Kidney tubule cell (primary cell): Measurements from ENCODE around the gene FBXL20.
"Not testable (repeated sequence)": the region's sequence is repeated elsewhere in the genome, so short reads cannot be mapped to it uniquely, and the experiment has no call there.

Source experiments
- DNase-seq: peaks from one replicate; pipeline ENCODE4 v3.0.0-alpha.2; 2018; ENCODE audit warnings: low spot score

The FBXL20 gene

DNA sequence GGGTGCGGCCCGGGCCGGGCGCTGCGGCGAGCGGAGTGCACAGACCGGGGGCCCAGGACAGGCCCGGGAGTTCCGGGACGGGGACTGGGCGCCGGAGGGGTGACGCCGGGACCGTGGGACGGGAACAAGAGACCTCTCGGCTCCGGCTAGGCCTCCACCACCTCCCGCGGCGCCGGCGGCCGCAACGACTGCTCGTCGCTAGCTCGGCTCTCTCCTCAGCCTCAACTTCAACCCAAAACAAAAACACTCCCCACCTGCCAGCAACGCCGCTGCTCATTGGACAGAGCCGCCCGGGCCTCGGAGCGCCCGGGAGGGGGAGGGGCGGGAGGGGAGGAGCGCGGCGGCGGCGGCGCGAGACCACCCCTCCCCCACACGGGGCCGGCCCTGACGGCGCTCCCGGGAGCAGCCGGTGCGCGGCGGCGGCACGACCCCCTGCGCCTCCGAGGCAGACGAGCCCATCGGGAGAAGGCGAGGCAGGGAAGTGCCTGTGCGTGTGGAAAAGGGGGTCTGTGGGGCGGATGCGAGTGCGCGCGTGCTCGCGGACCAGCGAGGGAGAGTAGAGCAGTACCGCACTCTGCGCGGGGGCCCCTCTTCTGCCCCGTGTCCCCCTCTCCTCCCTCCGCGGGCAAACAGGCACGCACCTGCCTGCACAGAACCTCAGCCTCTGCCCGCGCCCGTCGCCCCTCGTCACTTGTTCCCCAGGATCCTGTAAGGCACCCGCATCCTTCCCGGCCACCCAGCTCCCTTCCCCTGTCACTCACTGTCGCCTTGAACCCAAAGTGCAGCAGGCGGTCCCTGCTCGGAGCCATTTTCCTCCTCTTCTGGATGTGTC is at the start of gene FBXL20:
FBXL20 (minus strand) TSS at position 215 of the 832 bp plus-strand sequence. CDS start 224 bp downstream, outside the sequence.
- peak; percentile 90 for DNase-seq

DNA sequence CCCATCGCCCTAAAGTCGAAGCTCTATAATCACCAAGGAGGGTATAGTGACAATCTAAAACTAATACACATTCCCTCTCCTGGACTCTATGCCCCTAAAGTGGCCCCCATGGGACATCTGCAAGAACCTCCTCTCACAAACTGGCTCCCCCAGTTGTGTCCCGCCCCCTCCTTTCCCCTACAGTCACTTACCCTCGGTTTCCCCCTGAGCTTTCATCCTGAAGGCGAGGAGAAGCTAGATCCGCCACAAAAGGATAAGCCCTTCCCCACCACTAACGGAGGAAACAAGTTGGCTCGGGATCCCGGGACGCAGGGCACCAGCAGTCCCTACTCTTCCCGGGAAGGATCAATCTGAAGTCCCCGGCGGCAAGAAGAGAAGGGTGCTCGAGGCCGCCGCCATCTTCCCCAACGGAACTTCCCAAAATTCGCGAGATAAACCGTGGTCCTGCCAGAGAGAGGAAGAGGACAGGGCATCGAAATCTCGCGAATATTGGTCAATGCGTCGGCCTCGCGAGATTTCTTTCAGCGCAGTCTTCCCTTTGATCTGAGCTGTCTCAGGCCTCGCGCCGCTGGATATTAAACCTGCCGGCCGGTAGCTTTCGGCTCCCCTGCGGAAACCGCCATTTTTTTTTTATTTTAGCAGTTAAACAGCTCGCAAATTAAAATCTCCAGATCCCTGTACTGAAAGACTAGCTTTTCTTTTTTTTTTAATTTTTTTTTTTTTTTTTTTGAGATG is 49.6 kb upstream of the FBXL20 start, which contains the start of gene MED1:
MED1 (minus strand) TSS at position 417 of the 735 bp plus-strand sequence; CDS start at position 216, 201 bp downstream.
- DNase-seq = peak; percentile 98

DNA sequence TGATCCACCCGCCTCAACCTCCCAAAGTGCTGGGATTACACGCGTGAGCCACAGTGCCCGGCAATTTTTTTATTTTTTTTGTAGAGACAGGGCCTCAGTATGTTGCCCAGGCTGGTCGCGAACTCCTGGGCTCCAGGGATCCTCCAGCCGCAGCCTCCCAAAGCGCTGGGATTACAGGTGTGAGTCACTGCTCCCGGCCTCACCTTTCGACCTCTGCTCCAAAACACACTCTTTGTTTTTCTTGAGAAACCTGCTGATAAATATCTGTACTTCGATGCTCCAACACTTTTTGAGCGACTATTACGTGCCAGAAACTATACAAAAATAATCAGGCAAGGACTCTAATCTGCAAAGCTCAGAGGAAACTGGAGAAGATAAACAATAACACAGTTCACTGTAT is 48.6 kb upstream of the FBXL20 start:
- no peak for DNase-seq

GRCh38 chr17:39447561-39447960 is 46.1 kb upstream of the FBXL20 start:
- no peak for DNase-seq

DNA sequence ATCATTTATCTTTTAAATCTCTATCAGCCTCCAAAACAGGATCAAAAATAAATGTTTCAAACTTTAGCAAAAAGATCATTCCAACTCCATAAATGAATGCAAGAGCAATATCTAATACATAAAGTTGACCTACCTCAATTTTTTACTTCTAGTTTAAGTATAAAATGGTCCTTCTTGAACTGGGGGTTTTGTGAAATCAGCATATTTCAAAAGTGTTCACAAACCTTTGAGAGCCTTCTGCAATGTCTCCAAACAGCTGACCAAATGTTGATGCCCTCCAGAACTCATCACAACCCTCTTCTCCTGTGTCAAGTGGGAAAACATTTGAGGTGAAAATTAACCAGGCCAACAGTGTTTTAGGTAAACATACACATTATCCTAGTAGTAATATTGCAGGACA is 41.9 kb upstream of the FBXL20 start:
- DNase-seq = no peak

GRCh38 chr17:39439868-39440267 is 38.4 kb upstream of the FBXL20 start:
- DNase-seq = not testable (repeated sequence)

DNA sequence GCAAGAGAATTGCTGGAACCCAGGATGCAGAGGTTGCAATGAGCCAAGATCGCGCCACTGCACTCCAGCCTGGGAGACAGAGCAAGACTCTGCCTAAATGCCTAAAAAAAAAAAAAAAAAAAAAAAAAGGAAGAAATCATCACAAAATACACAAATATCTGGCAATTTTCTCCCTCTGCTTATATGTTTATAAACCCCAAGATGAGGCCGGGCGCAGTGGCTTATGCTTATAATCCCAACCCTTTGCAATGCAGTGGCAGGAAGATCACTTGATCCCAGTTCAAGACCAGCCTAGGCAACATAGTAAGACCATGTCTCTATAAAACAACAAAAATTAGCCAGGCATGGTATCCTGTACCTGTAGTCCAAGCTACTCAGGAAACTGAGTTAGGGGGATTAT is 28.2 kb upstream of the FBXL20 start:
- DNase-seq = no peak

- DNase-seq = no peak
Observed at GRCh38 chr17:39416141-39416540, 14.7 kb upstream of the FBXL20 start.

- DNase-seq = no peak
Observed at GRCh38 chr17:39410279-39410678, 8.9 kb upstream of the FBXL20 start.

- DNase-seq = no peak
Observed at GRCh38 chr17:39408360-39408759, 6.9 kb upstream of the FBXL20 start.

GRCh38 chr17:39406951-39407350 is 5.5 kb upstream of the FBXL20 start:
- DNase-seq = no peak

DNA sequence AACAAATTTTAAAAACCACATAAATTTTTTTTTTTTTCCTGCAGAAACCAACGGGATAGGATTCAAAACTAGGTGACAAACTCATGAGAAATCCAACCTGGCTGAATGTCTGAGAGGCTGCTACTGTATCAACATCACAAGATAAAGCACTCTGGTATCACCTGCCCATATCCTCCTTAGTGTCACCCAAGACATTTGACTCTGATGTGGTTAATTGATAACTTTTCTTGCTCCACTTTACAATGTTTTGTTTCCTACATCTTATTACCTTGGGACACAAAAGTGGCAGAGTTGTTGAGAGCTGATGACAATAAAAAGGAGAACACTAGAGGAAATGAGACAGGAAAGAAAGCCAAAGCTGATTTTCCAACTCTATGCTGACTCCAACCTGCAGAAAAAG is 4.0 kb upstream of the FBXL20 start:
- DNase-seq = peak; percentile 26

- DNase-seq = peak; percentile 74
Observed at GRCh38 chr17:39404542-39405378, 3.3 kb upstream of the FBXL20 start.

DNA sequence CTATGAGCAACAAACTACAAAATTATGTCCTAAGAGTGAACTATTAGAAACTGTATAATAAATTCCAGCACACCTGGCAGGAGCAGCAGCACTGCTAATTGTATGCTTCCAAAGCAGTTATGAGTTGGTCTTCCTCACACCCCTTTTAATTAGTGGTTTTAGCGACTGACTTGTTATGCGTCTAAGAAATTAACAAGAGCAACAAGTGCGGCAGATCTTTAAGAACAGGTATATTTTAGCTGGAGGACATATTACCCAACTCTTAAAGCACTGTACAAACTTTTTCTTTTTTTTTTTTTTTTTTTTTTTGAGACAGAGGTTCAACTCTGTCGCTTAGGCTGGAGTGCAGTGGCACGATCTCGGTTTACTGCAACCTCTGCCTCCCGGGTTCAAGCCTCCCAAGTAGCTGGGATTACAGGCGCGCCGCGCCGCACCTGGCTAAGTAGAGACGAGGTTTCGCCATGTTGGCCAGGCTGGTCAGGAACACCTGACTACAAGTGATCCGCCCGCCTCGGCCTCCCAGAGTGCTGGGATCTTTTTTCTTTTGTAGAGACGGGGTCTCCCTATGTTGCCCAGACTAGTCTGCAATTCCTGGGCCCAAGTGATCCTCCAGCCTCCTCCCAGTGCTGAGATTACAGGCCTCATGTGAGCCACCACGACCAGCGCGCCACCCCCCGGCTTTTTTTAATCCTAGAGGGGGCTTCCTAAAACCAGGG is 1.6 kb upstream of the FBXL20 start:
- DNase-seq = no peak

DNA sequence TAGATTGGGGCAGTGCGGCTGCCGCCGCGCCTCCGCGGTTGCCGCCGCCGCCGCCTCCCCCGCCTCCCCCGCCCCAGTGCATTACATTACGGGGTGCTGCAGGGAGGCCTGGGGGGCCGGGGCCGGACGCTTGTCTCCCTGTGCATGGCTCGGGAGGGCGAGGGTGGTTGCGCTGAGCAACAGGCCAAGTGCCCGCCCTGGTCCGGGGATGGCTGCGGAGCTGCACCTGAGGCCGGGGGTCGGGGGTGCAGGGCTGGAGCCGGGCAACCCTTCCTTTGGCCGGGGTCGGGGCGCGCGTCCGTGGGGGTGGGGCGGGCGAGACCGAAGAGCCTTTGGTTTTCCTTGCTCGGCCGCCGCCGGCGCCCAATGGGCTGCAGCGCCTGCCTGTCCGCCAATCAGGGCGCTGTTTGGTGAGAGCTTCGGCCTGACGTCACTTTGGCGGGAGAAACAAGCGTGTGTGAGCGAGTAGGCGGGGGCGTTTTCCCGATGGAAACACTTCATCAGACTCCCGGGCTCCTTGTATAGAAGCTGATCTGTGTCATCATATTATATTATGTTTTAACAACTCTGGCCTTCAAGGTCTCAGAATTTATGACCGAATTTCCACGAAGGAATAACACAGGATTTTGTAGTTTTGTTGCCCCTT is 941 bp upstream of the FBXL20 start:
- DNase-seq = peak; percentile 92

GRCh38 chr17:39400547-39401411 is 647 bp downstream of the FBXL20 start:
- DNase-seq = peak; percentile 26

GRCh38 chr17:39399791-39400190 is 1.6 kb downstream of the FBXL20 start:
- no peak for DNase-seq

- no peak for DNase-seq
Observed at GRCh38 chr17:39393736-39394135, 7.7 kb downstream of the FBXL20 start.

DNA sequence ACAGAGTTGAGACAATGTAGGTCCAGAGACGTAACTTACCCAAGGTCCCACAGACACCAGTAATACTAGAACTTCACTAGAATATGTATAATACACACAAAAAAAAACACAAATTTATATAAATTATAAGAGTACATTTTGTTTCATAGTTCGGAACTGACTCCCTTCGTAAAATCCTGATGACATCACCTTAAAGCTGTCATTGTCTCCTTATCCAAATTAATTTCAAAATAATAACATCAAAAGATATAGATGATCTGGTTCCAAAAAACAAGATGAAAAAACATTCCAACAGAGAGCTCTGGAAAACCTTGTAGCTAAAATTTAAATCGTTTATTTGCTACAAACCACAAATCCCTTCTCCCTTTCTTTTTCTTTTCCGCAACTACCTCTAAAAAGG is 10.0 kb downstream of the FBXL20 start:
- DNase-seq = no peak

- DNase-seq = no peak
Observed at GRCh38 chr17:39385040-39385439, 16.4 kb downstream of the FBXL20 start.
